Measurements from ENCODE around the gene NLRC5.

NLRC5 gene

DNA sequence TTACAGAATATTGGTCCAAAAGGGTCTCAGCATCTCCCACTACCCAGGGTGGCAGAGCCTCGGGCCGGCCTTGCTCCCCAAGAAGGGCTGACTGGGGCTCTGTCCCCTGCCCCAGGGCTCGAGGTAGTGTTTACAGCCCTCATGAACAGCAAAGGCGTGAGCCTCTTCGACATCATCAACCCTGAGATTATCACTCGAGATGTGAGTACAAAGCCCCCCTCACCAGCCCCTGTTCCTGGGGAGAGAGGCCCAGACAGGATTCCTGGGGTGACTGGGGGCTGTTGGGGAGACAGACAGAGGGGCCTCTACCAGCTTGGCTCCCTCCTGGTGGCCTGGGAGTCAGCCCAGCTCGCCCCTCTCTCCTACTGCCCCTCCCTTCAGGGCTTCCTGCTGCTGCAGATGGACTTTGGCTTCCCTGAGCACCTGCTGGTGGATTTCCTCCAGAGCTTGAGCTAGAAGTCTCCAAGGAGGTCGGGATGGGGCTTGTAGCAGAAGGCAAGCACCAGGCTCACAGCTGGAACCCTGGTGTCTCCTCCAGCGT is 6.1 kb upstream of the NLRC5 start:
- no peak for TF ChIP-seq GATA2 (IDR thresholded peaks at IDR 0.05; ENCODE audit: low read depth, low read length)
- no peak for TF ChIP-seq GATA3 (IDR thresholded peaks at IDR 0.05; ENCODE audit: low read depth, low read length)

DNA sequence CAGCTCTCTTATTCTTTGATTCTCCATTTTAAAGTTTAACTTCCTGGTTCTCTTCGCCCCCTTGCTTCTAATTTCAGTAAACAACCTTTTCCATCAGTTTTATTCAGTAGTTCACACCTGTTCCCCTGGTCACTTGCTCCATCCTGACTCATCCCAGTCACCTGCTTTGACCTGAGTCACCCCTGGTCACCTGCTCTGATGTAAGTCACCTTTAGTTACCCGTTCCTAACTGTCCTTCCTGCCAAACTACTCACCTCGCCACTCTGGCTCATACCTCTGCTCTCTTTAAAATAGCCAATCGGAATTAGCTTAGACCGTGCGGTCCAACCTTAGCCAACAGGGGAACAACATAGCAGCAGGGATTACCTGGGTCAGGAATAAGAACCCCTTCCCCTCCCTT is 4.7 kb upstream of the NLRC5 start:
- no peak for TF ChIP-seq GATA2 (IDR thresholded peaks at IDR 0.05; ENCODE audit: low read depth, low read length)
- no peak for TF ChIP-seq GATA3 (IDR thresholded peaks at IDR 0.05; ENCODE audit: low read depth, low read length)

- TF ChIP-seq GATA2 (IDR thresholded peaks at IDR 0.05; ENCODE audit: low read depth, low read length) (no peak), GATA3 (IDR thresholded peaks at IDR 0.05; ENCODE audit: low read depth, low read length) (no peak)
Measured at GRCh38 chr16:56985288-56985961, 3.9 kb upstream of the NLRC5 start.

DNA sequence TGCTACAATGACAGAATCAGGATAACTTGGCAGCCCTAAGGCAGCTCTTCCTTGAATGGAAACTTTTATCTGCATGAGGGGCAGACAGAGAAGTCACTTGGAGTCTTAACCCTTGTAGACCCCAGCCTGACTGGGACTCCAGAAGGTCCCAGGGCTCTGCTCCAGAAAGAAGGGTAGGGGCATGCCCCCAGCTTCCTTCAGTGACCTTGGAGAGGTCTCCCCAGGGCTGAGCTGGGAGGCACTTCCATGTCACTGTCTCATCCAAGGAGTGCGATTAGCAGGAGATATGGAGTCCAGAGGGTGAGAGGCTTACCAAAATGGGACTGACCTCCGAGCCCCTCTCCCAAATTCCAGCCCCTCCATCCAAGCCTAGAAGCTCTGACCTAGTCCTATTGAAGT is 3.4 kb upstream of the NLRC5 start:
- no peak for TF ChIP-seq GATA2 (IDR thresholded peaks at IDR 0.05; ENCODE audit: low read depth, low read length)
- no peak for TF ChIP-seq GATA3 (IDR thresholded peaks at IDR 0.05; ENCODE audit: low read depth, low read length)

DNA sequence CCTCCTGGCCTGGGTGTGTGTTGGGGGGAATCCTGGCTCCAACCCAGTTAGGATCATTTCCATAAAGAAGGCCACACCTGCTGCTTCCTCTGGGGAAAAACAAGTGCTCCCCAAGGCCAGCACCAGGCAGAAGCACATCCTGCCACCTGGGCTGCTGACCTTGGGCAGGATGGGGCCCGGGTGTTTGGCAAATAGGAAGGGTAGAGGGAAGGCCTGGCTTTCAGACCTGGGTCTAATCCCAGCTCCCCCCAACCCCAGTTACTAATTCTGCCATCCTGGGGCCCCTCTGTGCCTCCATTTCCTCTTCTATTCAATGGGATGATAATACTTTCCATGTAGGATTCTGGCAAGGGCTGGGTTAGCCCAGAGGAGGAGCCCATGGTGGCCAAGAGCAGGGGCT is 3.0 kb upstream of the NLRC5 start:
- TF ChIP-seq GATA3 (IDR thresholded peaks at IDR 0.05; ENCODE audit: low read depth, low read length) (no peak), GATA2 (IDR thresholded peaks at IDR 0.05; ENCODE audit: low read depth, low read length) (no peak)

GRCh38 chr16:56987692-56988091 is 1.7 kb upstream of the NLRC5 start:
- no peak for TF ChIP-seq GATA2 (IDR thresholded peaks at IDR 0.05; ENCODE audit: low read depth, low read length)
- no peak for TF ChIP-seq GATA3 (IDR thresholded peaks at IDR 0.05; ENCODE audit: low read depth, low read length)

GRCh38 chr16:56988161-56988947 is 1.0 kb upstream of the NLRC5 start:
- TF ChIP-seq GATA3 (IDR thresholded peaks at IDR 0.05; ENCODE audit: low read depth, low read length) (no peak), GATA2 (IDR thresholded peaks at IDR 0.05; ENCODE audit: low read depth, low read length) (no peak)

- no peak for TF ChIP-seq GATA3 (IDR thresholded peaks at IDR 0.05; ENCODE audit: low read depth, low read length)
- no peak for TF ChIP-seq GATA2 (IDR thresholded peaks at IDR 0.05; ENCODE audit: low read depth, low read length)
Measured at GRCh38 chr16:56989988-56990387, 631 bp downstream of the NLRC5 start.

DNA sequence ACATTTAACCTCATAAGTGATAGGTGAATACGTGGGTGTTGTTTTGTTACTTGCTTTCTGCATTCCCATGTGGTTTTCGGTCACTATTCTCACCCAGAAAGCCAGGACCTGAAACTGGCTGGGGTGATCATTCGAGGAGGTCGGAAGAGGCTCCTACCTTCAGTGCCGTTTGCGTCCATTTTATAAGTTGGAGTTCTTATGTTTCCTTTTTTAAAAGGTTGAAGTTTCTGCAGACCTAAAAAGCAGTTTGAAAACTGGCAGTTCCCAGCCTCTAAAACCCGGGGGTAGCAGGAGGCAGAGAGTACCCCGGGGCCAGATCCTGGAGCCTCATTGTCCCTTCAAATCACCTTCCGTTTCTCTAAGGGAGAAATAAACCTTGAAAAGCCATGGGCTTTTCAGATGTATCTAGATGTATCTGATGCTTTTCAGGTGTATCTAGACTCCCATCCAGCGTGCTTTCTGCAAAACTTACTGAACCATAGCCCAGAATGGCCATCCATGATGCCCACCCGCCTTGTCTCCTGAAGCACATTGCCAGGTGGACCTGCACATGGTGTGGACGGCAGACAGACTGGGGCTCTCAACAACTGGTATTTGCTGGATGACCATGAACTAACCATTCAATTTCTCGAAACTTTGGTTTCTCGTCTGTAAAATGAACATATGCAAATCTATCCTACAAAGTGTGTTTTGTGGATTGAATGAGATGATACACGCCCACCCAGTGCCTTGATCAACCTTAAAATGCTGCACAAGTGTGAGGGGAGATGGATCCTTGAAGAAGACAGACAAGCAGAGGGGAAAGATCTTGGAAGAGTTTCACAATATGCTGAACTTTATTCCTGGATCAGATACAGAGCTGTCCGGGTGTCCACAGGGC is 1.3 kb downstream of the NLRC5 start:
- TF ChIP-seq GATA3 (IDR thresholded peaks at IDR 0.05; ENCODE audit: low read depth, low read length) (no peak), GATA2 (IDR thresholded peaks at IDR 0.05; ENCODE audit: low read depth, low read length) (no peak)

DNA sequence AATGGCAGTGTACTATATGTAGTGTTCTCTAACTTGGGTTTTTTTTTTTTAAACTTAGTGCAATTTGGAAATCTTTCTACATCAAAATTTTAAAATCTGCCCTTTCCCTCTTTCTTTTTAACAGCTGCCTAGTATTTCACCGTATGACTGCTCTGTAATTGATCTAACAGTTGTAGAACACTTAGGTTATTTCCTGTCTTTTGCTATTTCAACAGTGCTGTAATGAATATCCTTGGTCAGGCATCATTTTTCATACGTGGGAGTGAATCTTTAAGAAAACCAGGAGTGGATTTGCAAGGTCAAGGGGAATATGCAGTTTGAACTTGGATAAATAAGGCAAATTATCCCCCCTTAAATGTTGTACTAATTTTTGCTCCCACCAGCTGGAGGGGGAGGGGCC is 3.8 kb downstream of the NLRC5 start:
- TF ChIP-seq GATA3 (IDR thresholded peaks at IDR 0.05; ENCODE audit: low read depth, low read length) = no peak
- no peak for TF ChIP-seq GATA2 (IDR thresholded peaks at IDR 0.05; ENCODE audit: low read depth, low read length)

DNA sequence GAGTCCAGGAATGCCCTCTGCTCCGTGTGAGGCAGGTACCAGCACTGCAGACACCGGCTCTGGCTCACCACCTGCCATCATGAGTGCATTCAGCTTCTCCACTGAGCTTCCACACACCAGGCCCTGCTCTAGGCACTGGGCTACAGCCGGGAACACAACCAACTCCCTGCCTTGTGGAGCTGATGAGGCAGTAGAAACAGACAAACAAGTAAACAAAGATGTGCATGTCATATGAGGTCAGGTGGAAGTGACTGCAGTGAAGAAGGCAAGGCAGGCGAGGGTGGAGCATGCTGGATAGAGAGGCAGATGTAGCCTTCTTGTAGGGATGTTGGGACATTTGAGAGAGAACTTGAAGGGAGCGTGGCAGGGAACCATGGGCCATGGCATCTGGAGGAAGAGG is 5.0 kb downstream of the NLRC5 start:
- TF ChIP-seq GATA2 (IDR thresholded peaks at IDR 0.05; ENCODE audit: low read depth, low read length) (no peak), GATA3 (IDR thresholded peaks at IDR 0.05; ENCODE audit: low read depth, low read length) (no peak)

DNA sequence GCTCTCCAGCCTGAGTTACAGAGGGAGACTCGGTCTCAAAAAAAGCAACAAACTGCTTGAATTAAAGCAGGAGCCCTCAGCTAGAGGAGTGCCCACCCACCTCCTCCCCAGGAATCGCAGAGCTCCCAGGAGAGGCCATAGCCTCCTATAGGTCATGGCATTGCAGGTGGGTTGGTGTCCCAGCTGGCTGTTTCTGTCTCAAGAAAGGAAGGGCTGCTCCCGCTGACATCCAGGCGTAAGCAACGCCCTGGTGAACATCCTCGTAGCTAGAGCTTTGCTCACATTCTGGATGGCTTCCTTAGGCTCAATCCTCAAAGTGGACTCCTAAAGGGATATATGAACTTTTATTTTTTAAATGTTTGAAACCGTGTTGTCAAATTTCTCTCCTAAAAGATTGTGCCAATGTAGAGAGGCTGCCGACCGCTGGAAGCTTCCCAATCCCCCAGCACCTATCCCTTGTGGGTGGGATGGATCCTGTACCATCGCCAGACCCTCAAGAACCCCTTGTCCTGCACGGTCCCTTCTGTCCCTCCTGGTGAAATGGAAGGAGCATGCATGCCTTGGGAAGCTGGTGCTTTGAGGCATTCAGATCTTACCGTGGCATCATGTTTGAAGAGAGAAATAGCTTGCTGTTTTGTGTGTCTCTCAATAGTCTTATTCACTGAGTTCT is 5.9 kb downstream of the NLRC5 start:
- TF ChIP-seq GATA2 (IDR thresholded peaks at IDR 0.05; ENCODE audit: low read depth, low read length) (no peak), GATA3 (IDR thresholded peaks at IDR 0.05; ENCODE audit: low read depth, low read length) (no peak)

GRCh38 chr16:56997264-56997663 is 7.9 kb downstream of the NLRC5 start:
- TF ChIP-seq GATA3 (IDR thresholded peaks at IDR 0.05; ENCODE audit: low read depth, low read length) (no peak), GATA2 (IDR thresholded peaks at IDR 0.05; ENCODE audit: low read depth, low read length) (no peak)

All from SH-SY5Y (cell line).